NCI-H748 treated with DMSO at 0.1 percent for 48 hours (cell line): Measurements from ENCODE around the gene HAVCR2.

ENCODE experiments used
- DNase-seq: peaks from one replicate; lab custom pipeline; 2025; lab: John Stamatoyannopoulos, UW

Gene HAVCR2

GRCh38 chr5:157045601-157046000 lies 63.2 kb downstream of the HAVCR2 start:
- DNase-seq = no peak

- no peak for DNase-seq
Observed at GRCh38 chr5:157038568-157039187, 70.2 kb downstream of the HAVCR2 start.
